ENCODE results near the gene SLC66A1.

SLC66A1 gene

GRCh38 chr1:19369396-19370090, 57.4 kb downstream of the SLC66A1 start:
- Histone ChIP-seq H3K9me3 (replicated peaks; ENCODE audit: insufficient read depth, low read length) (no peaks in the 10 kb centered on the region), H3K36me3 (replicated peaks; ENCODE audit: insufficient read depth, low read length) (no peaks in the 10 kb centered on the region), H3K27ac (ENCODE audit: low read length) (no peak overlapping the region), H3K4me2 (ENCODE audit: low read depth, low read length) (no peak overlapping the region), H2AFZ (ENCODE audit: low read length) (no peak overlapping the region), H3F3A (ENCODE audit: insufficient read depth, low read length) (no peaks in the 10 kb centered on the region), H3K9ac (ENCODE audit: low read length) (no peak overlapping the region), H3K79me2 (ENCODE audit: low read length) (peaks cover 10% of the 10 kb centered on the region; the same call in 1 of the 2 replicates), H3K4me1 (ENCODE audit: low read length) (no peaks in the 10 kb centered on the region), H3K4me3 (ENCODE audit: low read length) (no peak overlapping the region), H3K27me3 (replicated peaks; ENCODE audit: insufficient read depth, low read length) (no peaks in the 10 kb centered on the region), H4K20me1 (ENCODE audit: insufficient read depth, low read length) (0 out of 2 replicates have a peak, but pooled peaks cover 2% of the 10 kb centered on the region), H3K9me2 (replicated peaks; ENCODE audit: insufficient read depth, low read length) (no peaks in the 10 kb centered on the region)
- TF ChIP-seq CTCF (IDR thresholded peaks at IDR 0.05; ENCODE audit: low read length): no peak
- no peak for TF ChIP-seq EZH2 (optimal IDR thresholded peaks at IDR 0.05; ENCODE audit: low read depth, low read length)
- TF ChIP-seq EZH2phosphoT487 (IDR thresholded peaks at IDR 0.05; ENCODE audit: low read length): no peak
- no peak for DNase-seq

GRCh38 chr1:19370453-19371170, 58.5 kb downstream of the SLC66A1 start:
- Histone ChIP-seq H3K79me2 (ENCODE audit: low read length) (peaks cover 9% of the 10 kb centered on the region; the same call in 1 of the 2 replicates), H3K4me3 (ENCODE audit: low read length) (no peak overlapping the region), H3K27ac (ENCODE audit: low read length) (no peak overlapping the region), H3K27me3 (replicated peaks; ENCODE audit: insufficient read depth, low read length) (no peaks in the 10 kb centered on the region), H4K20me1 (ENCODE audit: insufficient read depth, low read length) (0 out of 2 replicates have a peak, but pooled peaks cover 2% of the 10 kb centered on the region), H3K4me1 (ENCODE audit: low read length) (no peaks in the 10 kb centered on the region), H3K36me3 (replicated peaks; ENCODE audit: insufficient read depth, low read length) (no peaks in the 10 kb centered on the region), H3K4me2 (ENCODE audit: low read depth, low read length) (no peak overlapping the region), H3K9me2 (replicated peaks; ENCODE audit: insufficient read depth, low read length) (no peaks in the 10 kb centered on the region), H3F3A (ENCODE audit: insufficient read depth, low read length) (no peaks in the 10 kb centered on the region), H2AFZ (ENCODE audit: low read length) (no peak overlapping the region), H3K9me3 (replicated peaks; ENCODE audit: insufficient read depth, low read length) (no peaks in the 10 kb centered on the region), H3K9ac (ENCODE audit: low read length) (no peak overlapping the region)
- no peak for TF ChIP-seq CTCF (IDR thresholded peaks at IDR 0.05; ENCODE audit: low read length)
- TF ChIP-seq EZH2phosphoT487 (IDR thresholded peaks at IDR 0.05; ENCODE audit: low read length): no peak
- no peak for TF ChIP-seq EZH2 (optimal IDR thresholded peaks at IDR 0.05; ENCODE audit: low read depth, low read length)
- no peak for DNase-seq

- 0 out of 2 replicates have a peak, but pooled peaks cover 2% of the 10 kb centered on the region for H4K20me1 ChIP-seq (ENCODE audit: insufficient read depth, low read length)
- no peak overlapping the region for H3K4me2 ChIP-seq (ENCODE audit: low read depth, low read length)
- H3F3A ChIP-seq (ENCODE audit: insufficient read depth, low read length): no peaks in the 10 kb centered on the region
- no peak overlapping the region for H3K4me3 ChIP-seq (ENCODE audit: low read length)
- no peak overlapping the region for H2AFZ ChIP-seq (ENCODE audit: low read length)
- H3K9me3 ChIP-seq (replicated peaks; ENCODE audit: insufficient read depth, low read length): no peaks in the 10 kb centered on the region
- H3K4me1 ChIP-seq (ENCODE audit: low read length): no peaks in the 10 kb centered on the region
- H3K27me3 ChIP-seq (replicated peaks; ENCODE audit: insufficient read depth, low read length): no peaks in the 10 kb centered on the region
- H3K27ac ChIP-seq (ENCODE audit: low read length): no peak overlapping the region
- H3K79me2 ChIP-seq (ENCODE audit: low read length): peaks cover 9% of the 10 kb centered on the region; the same call in 1 of the 2 replicates
- H3K9ac ChIP-seq (ENCODE audit: low read length): no peak overlapping the region
- no peaks in the 10 kb centered on the region for H3K36me3 ChIP-seq (replicated peaks; ENCODE audit: insufficient read depth, low read length)
- no peaks in the 10 kb centered on the region for H3K9me2 ChIP-seq (replicated peaks; ENCODE audit: insufficient read depth, low read length)
- no peak for DNase-seq
- TF ChIP-seq EZH2 (optimal IDR thresholded peaks at IDR 0.05; ENCODE audit: low read depth, low read length): no peak
- no peak for TF ChIP-seq CTCF (IDR thresholded peaks at IDR 0.05; ENCODE audit: low read length)
- TF ChIP-seq EZH2phosphoT487 (IDR thresholded peaks at IDR 0.05; ENCODE audit: low read length): no peak
Observed at GRCh38 chr1:19371226-19372135, 59.4 kb downstream of the SLC66A1 start.

Measured in MM.1S (cell line).